ENCODE results near the gene DDX1. TPM values are rescaled to one million over a fixed set of nuclear protein-coding genes. Genes with fewer than 3 reads are reported as not detected.

The DDX1 gene
- total and polyA plus RNA-seq, 2 of the 4 experiments (the other 2 are of a cell fraction), result 73.6 to 74.9 TPM

GRCh38 chr2:15633043-15633970, 41.6 kb downstream of the DDX1 start:
- no peak overlapping the region for H2BK20ac ChIP-seq (ENCODE audit: low read depth, low read length)
- H3K23ac ChIP-seq (ENCODE audit: low read depth, low read length), result no peak overlapping the region
- H2AK5ac ChIP-seq (ENCODE audit: low read depth, low read length), result no peak overlapping the region
- H2BK120ac ChIP-seq (ENCODE audit: low read depth, low read length), result no peak overlapping the region
- in situ Hi-C loops (cut with MboI; ENCODE audit: low sequenced_read_pairs) (loop anchor here (10.0 kb wide), 1 partner anchor 1121 kb away; no protein-coding TSS in a partner anchor), intact Hi-C loops (cut with micrococcal nuclease) (no loop called here), dilution Hi-C loops (cut with HindIII; ENCODE audit: low sequenced_read_pairs, unreplicated experiment) (no loop called here)
- ATAC-seq (ENCODE audit: low read depth) (no peak), DNase-seq (no peak)
- H3K27me3 ChIP-seq (ENCODE audit: control insufficient read depth, insufficient read depth, low read length), result no peaks in the 10 kb centered on the region
- H3K9me1 ChIP-seq (ENCODE audit: insufficient read depth, low read length), result no peaks in the 10 kb centered on the region
- H3K27ac ChIP-seq (ENCODE audit: insufficient read depth, low read length), result no peak overlapping the region
- peaks cover 26% of the 10 kb centered on the region for H3K36me3 ChIP-seq (ENCODE audit: control insufficient read depth, insufficient read depth, low read length)
- no peak overlapping the region for H2AK9ac ChIP-seq (replicated peaks; ENCODE audit: low read depth, low read length, poor library complexity)
- no peak overlapping the region for H2BK15ac ChIP-seq (ENCODE audit: low read depth, low read length)
- H4K5ac ChIP-seq (ENCODE audit: low read depth, low read length), result no peak overlapping the region
- H4K20me1 ChIP-seq (ENCODE audit: insufficient read depth, low read length), result no peaks in the 10 kb centered on the region
- no peaks in the 10 kb centered on the region for H3K9me3 ChIP-seq (ENCODE audit: control insufficient read depth, insufficient read depth, low read length)
- BruUV-seq (replicated peaks), result no TSS peak
- no peak overlapping the region for H2AFZ ChIP-seq (replicated peaks; ENCODE audit: low read length, poor library complexity)
- WGBS, 2 experiments (ENCODE audit: extremely low coverage in 2 of 2, insufficient read length in 1 of 2), result 100% methylated on average over 1 of the region's 4 CpGs; no CpG with 5 or more reads in 1 of the 2 experiments
- H3K4me2 ChIP-seq (ENCODE audit: low read depth, low read length), result no peak overlapping the region
- no peak overlapping the region for H2BK5ac ChIP-seq (ENCODE audit: low read depth, low read length, poor library complexity, severe bottlenecking)
- no peaks in the 10 kb centered on the region for H3K79me1 ChIP-seq (ENCODE audit: low read depth in 1 of 2, low read length in 2 of 2)
- no peak overlapping the region for H3K9ac ChIP-seq (ENCODE audit: low read depth, low read length)
- no peak overlapping the region for H3K14ac ChIP-seq (replicated peaks; ENCODE audit: low read depth, low read length)
- CTCF ChIA-PET, result no interaction called here
- POLR2A ChIA-PET (ENCODE audit: unreplicated experiment), result no interaction called here
- no peak overlapping the region for H4K8ac ChIP-seq (ENCODE audit: low read depth in 2 of 2, low read length in 2 of 2)
- H3K18ac ChIP-seq (ENCODE audit: low read depth, low read length), result no peak overlapping the region
- no peak overlapping the region for H3K4me3 ChIP-seq (ENCODE audit: insufficient read depth, low read depth, low read length)
- H3K4me1 ChIP-seq (ENCODE audit: control insufficient read depth, insufficient read depth, low read length), result no peaks in the 10 kb centered on the region
- no peak overlapping the region for H3K4ac ChIP-seq (ENCODE audit: low read depth, low read length)
- H4K91ac ChIP-seq (ENCODE audit: insufficient read depth, low read depth, low read length), result no peak overlapping the region
- no peak for TF ChIP-seq CTCF (conservative IDR thresholded peaks at IDR 0.05; ENCODE audit: low read depth, low read length)
- TF ChIP-seq MAFK (IDR thresholded peaks at IDR 0.05; ENCODE audit: low read depth, low read length), result no peak
- no peak for TF ChIP-seq MAZ (IDR thresholded peaks at IDR 0.05; ENCODE audit: borderline replicate concordance, low read depth, low read length)
- TF ChIP-seq CEBPB (IDR thresholded peaks at IDR 0.05; ENCODE audit: low read depth, low read length), result no peak
- no peak for TF ChIP-seq ELK1 (IDR thresholded peaks at IDR 0.05; ENCODE audit: borderline replicate concordance, low read depth, low read length)
- no peak for TF ChIP-seq MXI1 (IDR thresholded peaks at IDR 0.05; ENCODE audit: borderline replicate concordance, low read depth, low read length)
- no peak for TF ChIP-seq BHLHE40 (IDR thresholded peaks at IDR 0.05; ENCODE audit: low read depth, low read length)
- TF ChIP-seq USF2 (IDR thresholded peaks at IDR 0.05; ENCODE audit: low read depth, low read length), result no peak
- no peak for TF ChIP-seq CHD1 (IDR thresholded peaks at IDR 0.05; ENCODE audit: low read depth, low read length)
- no peak for TF ChIP-seq SMC3 (IDR thresholded peaks at IDR 0.05; ENCODE audit: low read depth, low read length)
- TF ChIP-seq RAD21 (IDR thresholded peaks at IDR 0.05; ENCODE audit: low read length), result no peak
- no peak for TF ChIP-seq FOS (IDR thresholded peaks at IDR 0.05; ENCODE audit: low read depth, low read length)
- no peak overlapping the region for H3K56ac ChIP-seq (ENCODE audit: extremely low read depth, insufficient read depth, low read length)

Measured in IMR-90 (cell line).